SK-N-MC (cell line): ENCODE measurements around the gene KRTAP10-6.

Experiments
- EZH2 ChIP-seq: fragments of 200-600 bp; sonication (generic); IDR thresholded peaks from one replicate; pipeline ENCODE4 v1.6.1; 2017; ENCODE audit warnings: antibody characterized with exemption
- FOXP2 ChIP-seq: optimal IDR thresholded peaks from 2 replicates; pipeline ENCODE3; 2011; ENCODE audit warnings: mild to moderate bottlenecking, moderate library complexity; ENCODE audit not compliant: insufficient read depth; ENCODE audit errors: extremely low read length, control extremely low read depth
- POLR2AphosphoS5 ChIP-seq: IDR thresholded peaks from 2 replicates; pipeline ENCODE4 v1.6.1; 2012; ENCODE audit warnings: mild to moderate bottlenecking, low read depth, low read length, borderline replicate concordance

DNA sequence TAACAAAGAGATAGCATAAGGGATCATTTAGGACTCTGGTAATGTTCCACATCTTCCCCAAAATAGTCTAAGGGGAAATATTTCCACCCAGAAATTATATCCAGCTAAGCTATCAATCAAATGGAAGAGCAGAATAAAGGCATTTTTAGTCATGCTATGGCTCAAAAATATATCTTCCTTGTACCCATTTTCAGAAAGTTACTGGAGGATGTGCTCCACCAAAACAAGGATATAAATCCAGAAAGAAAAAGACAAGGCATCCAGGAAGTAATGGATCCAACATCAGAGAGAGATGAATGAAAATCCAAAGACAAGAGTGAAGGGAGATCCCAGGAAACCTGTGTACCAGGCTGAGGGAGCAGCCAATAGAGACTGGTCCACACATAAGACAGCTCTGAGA is 16.9 kb upstream of the KRTAP10-6 start:
- TF ChIP-seq POLR2AphosphoS5 (no peak), EZH2 (no peak), FOXP2 (no peak)
